NCI-H2171 treated with DMSO at 0.1 percent for 48 hours (cell line): ENCODE results near the gene RDH13.
A peak's percentile ranks its signal among the peaks of the same experiment; 100 is the strongest.
"Not testable (repeated sequence)": the region's sequence is repeated elsewhere in the genome, so short reads cannot be mapped to it uniquely, and the experiment has no call there.

ENCODE experiments used
- DNase-seq: peaks from one replicate; lab custom pipeline; 2025; lab: John Stamatoyannopoulos, UW

The RDH13 gene

GRCh38 chr19:55044771-55045716, 17.9 kb downstream of the RDH13 start:
- DNase-seq: no peak

- DNase-seq: no peak
These were observed 18.7 kb downstream of the RDH13 start for GRCh38 chr19:55044286-55044685.

- no peak for DNase-seq
These were observed 20.3 kb downstream of the RDH13 start for GRCh38 chr19:55042688-55043087.

DNA sequence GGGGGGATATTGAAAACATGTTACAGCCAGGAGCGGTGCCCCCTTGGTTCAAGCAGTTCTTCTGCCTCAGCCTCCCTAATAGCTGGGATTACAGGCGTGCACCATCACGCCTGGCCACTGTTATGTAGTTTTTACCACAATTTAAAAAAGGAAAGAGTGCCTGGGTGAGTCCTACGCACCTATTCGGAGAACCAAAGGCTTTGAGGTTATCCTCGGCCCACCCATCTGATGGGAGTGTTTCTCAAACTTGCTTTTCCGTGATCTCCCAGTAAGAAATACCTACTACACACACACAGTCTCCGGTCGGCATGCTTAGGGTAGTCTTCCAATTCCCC, 20.6 kb downstream of the RDH13 start:
- DNase-seq: no peak

- DNase-seq: no peak
These were observed 21.2 kb downstream of the RDH13 start for GRCh38 chr19:55041627-55042343.

- DNase-seq: no peak
These were observed 21.7 kb downstream of the RDH13 start for GRCh38 chr19:55041244-55041626.

DNA sequence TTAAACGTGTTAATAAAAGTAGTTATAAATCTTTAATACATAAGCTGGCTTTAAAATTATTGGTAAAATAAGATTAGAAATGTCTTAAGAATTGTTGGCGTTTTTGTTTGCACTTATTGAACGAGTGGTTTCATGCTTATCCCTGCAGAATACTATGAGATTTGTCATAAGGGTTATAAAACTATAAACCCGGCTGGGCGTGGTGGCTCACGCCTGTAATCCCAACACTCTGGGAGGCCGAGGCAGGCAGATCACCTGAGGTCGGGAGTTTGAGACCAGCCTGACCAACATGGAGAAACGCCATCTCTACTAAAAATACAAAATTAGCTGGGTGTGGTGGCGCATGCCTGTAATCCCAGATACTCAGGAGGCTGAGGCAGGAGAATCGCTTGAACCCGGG, 22.3 kb downstream of the RDH13 start:
- DNase-seq: not testable (repeated sequence)

DNA sequence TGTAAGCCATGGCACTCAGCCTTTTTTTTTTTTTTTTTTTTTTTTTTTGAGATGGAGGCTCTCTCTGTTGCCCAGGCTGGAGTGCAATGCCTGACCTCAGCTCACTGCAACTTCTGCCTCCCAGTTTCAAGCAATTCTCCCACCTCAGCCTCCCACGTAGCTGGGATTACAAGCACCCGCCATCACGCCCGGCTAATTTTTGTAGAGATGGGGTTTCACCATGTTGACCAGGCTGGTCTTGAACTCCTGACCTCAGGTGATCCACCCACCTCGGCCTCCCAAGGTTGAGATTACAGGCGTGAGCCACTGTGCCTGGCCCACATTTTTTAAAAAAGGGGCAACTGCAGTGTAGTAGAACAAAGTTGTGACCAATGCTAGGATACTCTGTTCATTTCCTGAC, 25.3 kb downstream of the RDH13 start:
- DNase-seq: not testable (repeated sequence)

DNA sequence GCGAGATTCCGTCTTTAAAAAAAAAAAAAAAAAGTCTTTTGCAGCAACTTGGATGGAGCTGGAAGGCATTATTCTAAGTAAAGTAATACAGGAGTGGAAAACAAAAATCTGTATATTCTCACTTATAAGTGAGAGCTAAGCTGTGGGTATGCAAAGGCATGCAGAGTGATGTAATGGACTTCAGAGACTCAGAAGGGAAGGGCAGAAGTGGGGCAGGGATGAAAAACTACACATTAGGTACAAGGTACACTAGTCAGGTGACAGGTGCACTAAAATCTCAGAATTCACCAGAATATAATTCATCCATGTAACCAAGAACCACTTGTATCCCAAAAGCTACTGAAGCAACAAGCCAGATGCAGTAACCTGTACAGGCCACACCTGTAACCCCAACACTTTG, 26.9 kb downstream of the RDH13 start:
- DNase-seq: no peak

GRCh38 chr19:55034751-55035150, 28.2 kb downstream of the RDH13 start:
- no peak for DNase-seq

DNA sequence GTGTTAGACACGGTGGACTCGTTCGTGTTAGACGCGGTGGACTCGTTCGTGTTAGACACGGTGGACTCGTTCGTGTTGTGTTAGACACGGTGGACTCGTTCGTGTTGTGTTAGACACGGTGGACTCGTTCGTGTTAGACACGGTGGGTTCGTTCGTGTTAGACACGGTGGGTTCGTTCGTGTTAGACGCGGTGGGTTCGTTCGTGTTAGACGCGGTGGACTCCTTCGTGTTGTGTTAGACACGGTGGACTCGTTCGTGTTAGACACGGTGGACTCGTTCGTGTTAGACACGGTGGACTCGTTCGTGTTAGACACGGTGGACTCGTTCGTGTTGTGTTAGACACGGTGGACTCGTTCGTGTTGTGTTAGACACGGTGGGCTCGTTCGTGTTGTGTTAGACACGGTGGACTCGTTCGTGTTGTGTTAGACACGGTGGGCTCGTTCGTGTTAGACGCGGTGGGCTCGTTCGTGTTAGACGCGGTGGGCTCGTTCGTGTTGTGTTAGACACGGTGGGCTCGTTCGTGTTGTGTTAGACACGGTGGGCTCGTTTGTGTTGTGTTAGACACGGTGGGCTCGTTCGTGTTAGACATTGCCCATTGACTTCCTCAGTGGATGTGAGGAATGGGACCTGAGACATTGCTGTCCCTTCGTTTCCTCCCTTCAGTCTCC, 29.8 kb downstream of the RDH13 start:
- not testable (repeated sequence) for DNase-seq

- no peak for DNase-seq
These were observed 30.7 kb downstream of the RDH13 start for GRCh38 chr19:55032170-55032800.

DNA sequence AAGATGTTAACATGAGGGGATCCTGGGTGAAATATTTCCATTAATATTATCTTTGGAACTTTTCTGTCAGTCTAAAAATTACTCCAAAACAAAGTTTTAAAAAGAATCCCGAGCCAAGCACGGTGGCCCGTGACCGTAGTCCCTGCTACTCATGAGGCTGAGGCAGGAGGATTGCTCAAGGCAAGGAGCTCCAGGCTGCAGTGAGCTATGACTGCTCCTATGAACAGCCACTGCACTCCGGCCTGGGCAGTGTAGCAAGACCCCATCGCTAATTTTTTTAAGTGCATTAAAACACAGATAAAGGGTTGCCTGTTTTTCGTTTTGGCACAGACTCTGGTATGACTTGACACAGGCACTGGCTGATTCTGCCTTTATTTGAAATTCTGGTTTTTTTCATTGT, 31.8 kb downstream of the RDH13 start:
- DNase-seq: no peak

GRCh38 chr19:55028757-55029156, 34.2 kb downstream of the RDH13 start:
- no peak for DNase-seq

DNA sequence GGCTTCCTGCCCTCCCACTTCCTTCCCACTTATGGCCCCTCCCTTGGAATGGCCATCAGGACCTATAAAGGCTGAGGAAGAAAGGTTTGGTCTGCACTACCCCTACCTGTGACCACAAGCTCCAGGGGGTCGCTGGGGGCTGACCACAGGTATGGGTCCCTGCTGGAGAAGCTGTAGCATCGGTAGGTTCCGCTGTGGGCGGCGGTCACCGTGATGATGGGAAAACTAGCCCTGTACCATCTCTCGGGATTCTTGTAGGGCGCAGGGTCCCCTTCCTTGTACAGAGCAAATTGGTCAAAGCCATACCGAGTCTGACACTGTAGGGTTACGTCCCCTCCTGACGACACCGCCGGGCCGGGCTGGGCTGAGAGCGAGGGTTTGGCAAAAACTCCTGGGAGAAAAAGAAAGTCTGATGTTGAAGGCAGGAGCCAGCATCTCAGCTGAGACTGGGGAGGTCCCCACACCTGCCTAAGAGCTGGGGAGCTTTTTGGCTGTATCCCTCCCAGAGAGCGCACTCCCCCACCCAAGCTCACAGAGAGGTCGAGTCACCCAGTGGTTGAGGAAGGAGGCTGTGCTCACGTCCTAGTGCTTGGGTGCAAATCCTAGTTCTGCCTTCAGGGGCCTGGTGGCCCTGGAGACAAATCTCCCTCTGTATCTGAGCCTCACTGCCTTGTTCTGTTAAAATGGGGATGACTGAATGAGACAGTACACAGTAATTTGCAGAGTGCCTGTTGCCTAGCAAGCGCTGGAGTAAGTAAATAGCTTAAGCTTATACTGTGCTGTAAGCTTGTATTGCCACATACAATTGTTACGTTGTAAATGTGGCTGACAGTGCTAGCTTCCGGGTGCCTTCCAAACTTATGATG, 35.2 kb downstream of the RDH13 start:
- DNase-seq: peak; percentile 23

DNA sequence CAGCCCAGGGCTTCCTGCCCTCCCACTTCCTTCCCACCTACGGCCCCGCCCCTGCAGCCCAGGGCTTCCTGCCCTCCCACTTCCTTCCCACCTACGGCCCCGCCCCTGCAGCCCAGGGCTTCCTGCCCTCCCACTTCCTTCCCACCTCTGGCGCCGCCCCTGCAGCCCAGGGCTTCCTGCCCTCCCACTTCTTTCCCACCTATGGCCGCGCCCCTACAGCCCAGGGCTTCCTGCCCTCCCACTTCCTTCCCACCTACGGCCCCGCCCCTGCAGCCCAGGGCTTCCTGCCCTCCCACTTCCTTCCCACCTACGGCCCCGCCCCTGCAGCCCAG, 35.8 kb downstream of the RDH13 start:
- DNase-seq: not testable (repeated sequence)

GRCh38 chr19:55024111-55024510, 38.8 kb downstream of the RDH13 start:
- no peak for DNase-seq

- DNase-seq: not testable (repeated sequence)
These were observed 42.6 kb downstream of the RDH13 start for GRCh38 chr19:55020351-55020750.

DNA sequence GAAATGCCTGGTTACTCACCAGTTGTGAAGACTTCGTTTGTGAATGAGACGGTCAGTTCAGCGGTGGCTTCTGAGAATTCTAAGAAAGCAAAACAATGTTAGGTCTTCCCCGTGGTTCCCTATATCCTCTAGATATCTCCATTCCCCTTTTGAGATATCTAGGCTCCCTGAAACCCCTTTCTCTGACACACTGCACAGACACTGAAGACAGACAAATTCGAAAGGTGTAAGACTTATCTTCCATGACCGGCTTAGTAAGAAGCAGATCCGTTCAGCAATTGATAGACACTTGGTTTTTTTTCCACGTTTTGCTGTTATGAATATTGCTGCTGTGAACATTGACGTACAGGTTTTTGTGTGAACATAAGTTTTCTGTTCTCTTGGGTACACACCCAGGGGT, 44.3 kb downstream of the RDH13 start:
- DNase-seq: no peak

- DNase-seq: no peak
These were observed 44.7 kb downstream of the RDH13 start for GRCh38 chr19:55018216-55018615.

DNA sequence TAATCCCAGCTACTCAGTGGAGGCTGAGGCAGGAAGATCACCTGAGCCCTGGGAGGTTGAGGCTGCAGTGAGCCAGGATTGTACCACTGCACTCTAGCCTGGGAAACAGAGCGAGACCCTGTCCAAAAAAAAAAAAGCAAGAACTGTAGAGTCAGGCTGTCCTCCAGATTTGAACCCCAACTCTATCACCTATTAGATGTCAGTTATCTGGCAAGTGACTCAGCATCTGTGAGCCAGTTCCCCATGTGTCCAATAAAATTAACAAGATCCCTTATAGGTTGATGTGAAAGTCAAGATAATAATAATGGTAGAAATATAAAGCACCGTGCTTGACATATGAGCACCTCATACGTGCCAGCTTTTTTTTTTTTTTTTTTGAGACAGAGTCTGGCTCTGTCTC, 46.9 kb downstream of the RDH13 start:
- DNase-seq: no peak

- no peak for DNase-seq
These were observed 47.8 kb downstream of the RDH13 start for GRCh38 chr19:55015126-55015525.
